Measurements from ENCODE around the gene SYNGR3.
"Not testable (repeated sequence)": the region's sequence is repeated elsewhere in the genome, so short reads cannot be mapped to it uniquely, and the experiment has no call there.

Gene SYNGR3

DNA sequence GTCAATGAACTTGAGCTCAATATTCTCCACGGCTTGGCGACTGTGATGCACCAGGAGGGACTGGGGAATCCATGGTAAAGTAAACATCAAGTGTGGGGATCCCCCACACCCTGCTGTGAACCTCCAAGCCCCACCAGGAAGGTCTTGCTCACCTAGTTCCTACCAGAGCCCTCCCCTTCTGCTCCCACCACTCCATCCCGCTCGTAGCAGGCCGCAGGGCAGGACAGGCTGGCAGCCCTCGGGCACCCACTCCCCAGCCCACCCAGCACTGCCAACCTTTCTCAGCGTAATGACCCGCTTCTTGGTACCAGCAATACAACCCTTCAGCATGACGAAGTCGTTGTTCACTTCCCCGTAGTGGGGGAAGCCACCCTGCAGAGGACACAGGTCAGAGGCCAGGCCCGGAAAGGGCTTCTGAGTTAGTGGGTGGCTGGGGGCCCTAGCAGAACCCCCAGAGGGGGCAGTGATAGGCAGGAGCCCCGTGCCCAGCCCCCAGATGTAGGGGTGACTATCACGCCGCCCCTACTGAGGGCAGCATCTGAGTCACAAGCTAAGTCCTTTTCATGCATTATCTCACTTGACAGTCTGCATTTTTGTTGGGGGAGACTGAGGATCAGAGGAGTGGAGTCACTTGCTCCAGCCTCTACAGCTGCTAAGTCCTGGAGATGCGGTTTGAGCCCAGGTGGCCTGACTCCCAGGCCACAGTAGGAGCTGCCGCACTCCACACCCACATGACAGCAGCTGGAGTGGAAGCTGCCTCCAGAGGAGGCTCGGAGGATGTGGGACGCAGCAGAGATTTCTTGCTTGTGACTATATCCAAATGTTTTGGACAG is 44.0 kb upstream of the SYNGR3 start:
- no peak for TF ChIP-seq PAX5 (IDR thresholded peaks at IDR 0.05; ENCODE audit: insufficient read depth, low read length, severe bottlenecking)
- TF ChIP-seq POLR2A (IDR thresholded peaks at IDR 0.05; ENCODE audit: low read depth, low read length): no peak
- TF ChIP-seq POLR2AphosphoS5 (IDR thresholded peaks at IDR 0.05; ENCODE audit: low read depth, low read length): no peak
- no peak for TF ChIP-seq POU2F2 (IDR thresholded peaks at IDR 0.05; ENCODE audit: low read depth, low read length)
- TF ChIP-seq SPI1 (IDR thresholded peaks at IDR 0.05; ENCODE audit: low read depth, low read length): no peak
- TF ChIP-seq TAF1 (IDR thresholded peaks at IDR 0.05; ENCODE audit: low read depth, low read length): no peak
- FAIRE-seq (no peak), DNase-seq (ENCODE audit: insufficient read length, low spot score) (no peak)

DNA sequence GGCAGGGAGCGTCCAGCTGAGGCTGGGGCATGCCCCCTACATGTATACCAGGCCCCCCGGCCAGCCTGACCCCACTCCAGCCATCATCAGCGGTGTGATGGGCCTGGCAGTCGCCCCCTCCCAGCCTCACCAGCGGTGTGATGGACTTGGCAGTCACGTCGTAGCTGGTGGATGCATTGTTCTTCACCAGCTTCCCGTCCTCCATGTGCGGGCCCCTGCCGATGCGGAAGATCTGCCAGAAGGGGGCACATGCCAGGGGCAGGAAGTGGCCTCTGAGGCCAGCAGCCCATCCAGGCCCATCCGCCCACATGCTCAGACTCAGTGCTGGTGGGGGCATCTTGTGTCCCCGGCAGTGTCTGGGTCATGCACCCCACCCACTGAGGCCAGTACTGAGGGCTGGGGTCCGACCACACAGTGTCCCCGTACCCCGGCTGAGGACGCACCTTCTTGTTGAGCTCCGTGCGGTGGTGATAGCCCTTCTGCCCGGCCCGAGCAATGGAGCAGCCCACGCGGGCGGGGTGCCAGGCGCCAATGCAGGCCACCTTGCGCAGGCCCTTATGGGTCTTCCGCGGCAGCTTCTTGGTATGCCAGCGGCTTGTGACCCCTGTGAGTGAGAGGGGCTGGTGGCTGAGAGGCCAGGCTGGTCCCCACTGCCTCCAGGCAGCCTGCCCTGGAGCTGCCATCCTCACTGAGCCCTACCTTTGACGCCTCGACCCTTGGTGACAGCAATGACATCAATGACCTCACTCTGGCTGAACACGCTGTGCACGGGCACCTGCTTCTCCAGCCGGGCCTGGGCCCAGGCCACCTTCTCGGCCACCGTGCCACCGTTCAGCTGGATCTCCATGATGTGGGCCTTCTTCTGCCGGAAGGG is 43.0 kb upstream of the SYNGR3 start:
- FAIRE-seq (no peak), DNase-seq (ENCODE audit: insufficient read length, low spot score) (no peak)
- TF ChIP-seq POLR2AphosphoS5 (IDR thresholded peaks at IDR 0.05; ENCODE audit: low read depth, low read length): no peak
- TF ChIP-seq SPI1 (IDR thresholded peaks at IDR 0.05; ENCODE audit: low read depth, low read length): no peak
- no peak for TF ChIP-seq TAF1 (IDR thresholded peaks at IDR 0.05; ENCODE audit: low read depth, low read length)

DNA sequence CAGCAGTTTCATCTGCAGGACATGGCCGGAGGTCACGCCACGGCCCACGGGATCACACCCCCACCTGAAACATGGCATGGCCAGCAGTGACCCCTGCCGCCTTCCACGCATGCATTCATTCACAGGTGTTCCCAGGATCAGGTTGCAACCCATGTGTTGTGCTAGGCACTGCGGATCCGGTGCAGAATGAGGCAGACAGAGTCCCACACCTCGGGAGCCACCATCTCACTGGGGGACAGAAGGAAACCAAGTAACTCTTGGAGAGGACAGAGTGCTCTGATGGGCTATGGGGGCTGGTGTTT is 42.5 kb upstream of the SYNGR3 start:
- no peak for FAIRE-seq

DNA sequence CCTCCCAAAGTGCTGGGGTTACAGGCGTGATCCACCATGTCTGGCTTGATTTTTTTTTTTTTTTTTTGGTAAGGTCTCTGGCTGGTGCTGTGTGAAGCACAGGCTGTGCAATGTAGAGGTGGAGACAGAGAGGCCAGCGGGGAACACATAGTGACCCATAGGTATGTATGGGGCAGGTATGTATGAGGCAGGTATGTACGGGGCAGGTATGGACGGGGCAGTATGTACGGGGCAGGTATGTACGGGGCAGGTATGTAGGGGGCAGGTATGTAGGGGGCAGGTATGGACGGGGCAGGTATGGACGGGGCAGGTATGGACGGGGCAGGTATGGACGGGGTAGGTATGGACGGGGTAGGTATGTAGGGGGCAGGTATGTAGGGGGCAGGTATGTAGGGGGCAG is 40.3 kb upstream of the SYNGR3 start:
- no peak for FAIRE-seq
- DNase-seq (ENCODE audit: insufficient read length, low spot score): no peak
- TF ChIP-seq POLR2A (IDR thresholded peaks at IDR 0.05; ENCODE audit: low read depth, low read length): no peak
- TF ChIP-seq TAF1 (IDR thresholded peaks at IDR 0.05; ENCODE audit: low read depth, low read length): no peak

More for the DNA sequence above, 42.5 kb upstream of the SYNGR3 start:
- TF ChIP-seq POLR2AphosphoS5 (IDR thresholded peaks at IDR 0.05; ENCODE audit: low read depth, low read length): no peak
- no peak for TF ChIP-seq TAF1 (IDR thresholded peaks at IDR 0.05; ENCODE audit: low read depth, low read length)
- no peak for TF ChIP-seq POLR2A (IDR thresholded peaks at IDR 0.05; ENCODE audit: low read depth, low read length)
- TF ChIP-seq PAX5 (IDR thresholded peaks at IDR 0.05; ENCODE audit: insufficient read depth, low read length, severe bottlenecking): no peak
- TF ChIP-seq POU2F2 (IDR thresholded peaks at IDR 0.05; ENCODE audit: low read depth, low read length): no peak
- TF ChIP-seq SPI1 (IDR thresholded peaks at IDR 0.05; ENCODE audit: low read depth, low read length): no peak
- DNase-seq (ENCODE audit: insufficient read length, low spot score): no peak

DNA sequence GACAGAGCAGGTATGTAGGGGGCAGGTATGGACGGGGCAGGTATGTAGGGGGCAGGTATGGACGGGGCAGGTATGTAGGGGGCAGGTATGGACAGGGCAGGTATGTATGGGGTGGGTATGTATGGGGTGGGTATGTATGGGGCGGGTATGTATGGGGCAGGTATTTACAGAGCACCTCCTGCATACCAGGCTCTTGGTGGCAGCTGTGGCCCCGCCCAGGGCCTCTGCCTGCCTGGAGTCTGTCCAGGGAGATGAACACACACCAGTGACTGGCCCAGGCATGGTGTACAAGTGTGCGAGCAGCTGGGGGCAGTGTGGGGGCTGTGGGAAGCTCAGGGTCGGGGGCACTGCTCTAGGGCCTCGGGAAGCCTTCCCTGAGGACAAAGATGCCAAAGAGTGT is 39.7 kb upstream of the SYNGR3 start:
- DNase-seq (ENCODE audit: insufficient read length, low spot score) (no peak), FAIRE-seq (no peak)
- TF ChIP-seq POLR2AphosphoS5 (IDR thresholded peaks at IDR 0.05; ENCODE audit: low read depth, low read length) (no peak), PAX5 (IDR thresholded peaks at IDR 0.05; ENCODE audit: insufficient read depth, low read length, severe bottlenecking) (no peak), TAF1 (IDR thresholded peaks at IDR 0.05; ENCODE audit: low read depth, low read length) (no peak), SPI1 (IDR thresholded peaks at IDR 0.05; ENCODE audit: low read depth, low read length) (no peak), POU2F2 (IDR thresholded peaks at IDR 0.05; ENCODE audit: low read depth, low read length) (no peak), POLR2A (IDR thresholded peaks at IDR 0.05; ENCODE audit: low read depth, low read length) (no peak)

DNA sequence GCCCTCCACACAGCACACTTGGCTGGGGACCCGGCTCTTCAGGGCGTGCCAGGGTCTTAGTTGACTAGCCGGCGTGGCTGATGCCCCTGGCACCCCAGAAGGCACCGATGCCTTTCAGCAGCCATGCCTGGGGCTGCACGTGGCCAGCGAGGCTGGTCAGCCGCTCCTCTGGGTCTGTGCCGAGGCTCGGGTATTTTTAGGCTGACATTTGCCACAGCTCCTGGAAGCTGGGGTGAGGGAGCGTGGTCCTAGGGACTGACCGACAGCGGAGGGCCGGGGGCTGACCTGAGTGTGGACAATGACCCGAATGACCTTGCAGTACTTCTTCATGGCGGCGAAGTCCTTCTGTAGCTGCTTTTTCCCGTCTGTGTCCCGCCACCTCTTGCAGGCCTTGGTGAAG is 39.2 kb upstream of the SYNGR3 start:
- no peak for DNase-seq (ENCODE audit: insufficient read length, low spot score)
- FAIRE-seq: no peak
- TF ChIP-seq POLR2AphosphoS5 (IDR thresholded peaks at IDR 0.05; ENCODE audit: low read depth, low read length): no peak
- TF ChIP-seq POU2F2 (IDR thresholded peaks at IDR 0.05; ENCODE audit: low read depth, low read length): no peak
- no peak for TF ChIP-seq TAF1 (IDR thresholded peaks at IDR 0.05; ENCODE audit: low read depth, low read length)
- TF ChIP-seq SPI1 (IDR thresholded peaks at IDR 0.05; ENCODE audit: low read depth, low read length): no peak
- no peak for TF ChIP-seq PAX5 (IDR thresholded peaks at IDR 0.05; ENCODE audit: insufficient read depth, low read length, severe bottlenecking)
- TF ChIP-seq POLR2A (IDR thresholded peaks at IDR 0.05; ENCODE audit: low read depth, low read length): no peak

DNA sequence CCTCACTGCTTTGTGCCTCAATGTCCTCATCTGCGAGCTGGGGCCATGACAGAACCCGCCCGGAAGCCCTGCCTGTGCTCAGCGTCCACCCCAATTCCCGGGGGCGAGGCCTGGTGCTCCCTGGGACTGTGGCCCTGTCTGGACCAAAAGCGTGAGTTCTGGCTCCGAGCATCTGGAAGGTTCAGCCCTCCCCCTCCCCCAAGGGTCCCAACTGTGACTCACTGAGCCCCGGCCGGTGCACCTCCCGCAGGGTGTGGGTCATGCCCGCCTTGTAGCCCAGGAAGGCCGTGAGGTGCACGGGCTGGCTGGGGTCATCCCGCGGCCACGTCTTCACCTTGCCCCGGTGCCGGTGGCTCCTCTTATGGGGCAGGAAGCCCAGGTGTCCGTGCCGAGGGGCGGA is 36.0 kb upstream of the SYNGR3 start:
- no peak for DNase-seq (ENCODE audit: insufficient read length, low spot score)
- TF ChIP-seq POLR2AphosphoS5 (IDR thresholded peaks at IDR 0.05; ENCODE audit: low read depth, low read length) (no peak), PAX5 (IDR thresholded peaks at IDR 0.05; ENCODE audit: insufficient read depth, low read length, severe bottlenecking) (no peak), POU2F2 (IDR thresholded peaks at IDR 0.05; ENCODE audit: low read depth, low read length) (no peak), POLR2A (IDR thresholded peaks at IDR 0.05; ENCODE audit: low read depth, low read length) (no peak), SPI1 (IDR thresholded peaks at IDR 0.05; ENCODE audit: low read depth, low read length) (no peak), TAF1 (IDR thresholded peaks at IDR 0.05; ENCODE audit: low read depth, low read length) (no peak)

DNA sequence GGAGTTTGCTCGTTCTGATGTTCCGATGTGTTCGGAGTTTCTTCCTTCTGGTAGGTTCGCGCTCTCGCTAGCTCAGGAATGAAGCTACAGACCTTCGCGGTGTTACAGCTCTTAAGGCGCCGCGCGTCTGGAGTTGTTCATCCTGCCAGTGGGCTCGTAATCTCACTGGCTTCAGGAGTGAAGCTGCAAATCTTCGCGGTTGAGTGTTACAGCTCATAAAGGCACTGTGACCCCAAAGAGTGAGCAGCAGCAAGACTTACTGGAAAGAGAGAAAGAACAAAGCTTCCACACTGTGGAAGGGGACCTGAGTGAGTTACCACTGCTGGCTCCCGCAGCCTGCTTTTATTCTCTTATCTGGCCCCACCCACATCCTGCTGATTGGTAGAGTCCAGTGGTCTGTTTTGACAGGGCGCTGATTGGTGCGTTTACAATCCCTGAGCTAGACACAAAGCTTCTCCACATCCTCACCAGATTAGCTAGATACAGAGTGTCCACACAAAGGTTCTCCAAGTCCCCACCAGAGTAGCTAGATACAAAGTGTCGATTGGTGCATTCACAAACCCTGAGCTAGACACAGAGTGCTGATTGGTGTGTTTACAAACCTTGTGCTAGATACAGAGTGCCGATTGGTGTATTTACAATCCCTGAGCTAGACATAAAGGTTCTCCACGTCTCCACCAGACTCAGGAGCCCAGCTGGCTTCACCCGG is 32.2 kb upstream of the SYNGR3 start:
- FAIRE-seq; DNase-seq (ENCODE audit: insufficient read length, low spot score): not testable (repeated sequence)

More for the DNA sequence above, 36.0 kb upstream of the SYNGR3 start:
- no peak for FAIRE-seq

DNA sequence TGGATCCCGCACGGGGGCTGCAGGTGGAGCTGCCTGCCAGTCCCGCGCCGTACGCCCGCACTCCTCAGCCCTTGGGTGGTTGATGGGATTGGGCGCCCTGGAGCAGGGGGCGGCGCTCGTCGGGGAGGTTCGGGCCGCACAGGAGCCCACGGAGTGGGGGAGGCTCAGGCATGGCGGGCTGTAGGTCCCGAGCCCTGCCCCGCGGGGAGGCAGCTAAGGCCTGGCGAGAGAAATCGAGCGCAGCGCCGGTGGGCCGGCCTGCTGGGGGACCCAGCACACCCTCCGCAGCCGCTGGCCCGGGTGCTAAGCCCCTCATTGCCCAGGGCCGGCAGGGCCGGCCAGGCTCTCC is 31.7 kb upstream of the SYNGR3 start:
- not testable (repeated sequence) for DNase-seq (ENCODE audit: insufficient read length, low spot score); FAIRE-seq

DNA sequence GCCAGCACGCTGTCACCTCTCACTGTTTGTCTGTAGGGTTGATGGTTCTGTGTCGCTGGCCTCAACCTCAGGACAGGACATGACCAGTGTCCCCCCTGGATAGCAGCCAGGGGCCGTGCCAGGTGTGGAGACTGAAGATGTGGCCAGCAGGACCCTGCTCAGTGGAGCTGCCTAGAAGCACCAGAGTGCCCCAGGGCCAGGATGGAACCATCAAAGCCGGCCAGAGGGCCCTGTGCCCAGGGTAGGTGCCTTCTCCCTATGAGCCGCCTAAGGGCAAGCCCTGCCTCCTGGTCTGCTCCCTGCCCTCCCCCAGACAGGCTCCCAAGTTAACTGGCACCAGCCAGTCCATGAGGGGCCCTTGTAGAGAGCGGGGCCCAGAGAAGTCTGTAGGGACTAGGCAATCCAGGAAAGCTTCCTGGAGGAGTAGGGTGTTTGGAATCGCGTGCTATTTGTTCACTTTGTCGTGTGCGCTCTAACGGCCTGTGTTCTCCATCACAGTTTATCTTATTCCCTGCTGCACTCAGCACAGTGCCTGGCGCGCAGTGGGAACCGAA is 31.0 kb upstream of the SYNGR3 start:
- no peak for FAIRE-seq
- no peak for DNase-seq (ENCODE audit: insufficient read length, low spot score)
- TF ChIP-seq POLR2AphosphoS5 (IDR thresholded peaks at IDR 0.05; ENCODE audit: low read depth, low read length) (no peak), POLR2A (IDR thresholded peaks at IDR 0.05; ENCODE audit: low read depth, low read length) (no peak), POU2F2 (IDR thresholded peaks at IDR 0.05; ENCODE audit: low read depth, low read length) (no peak), SPI1 (IDR thresholded peaks at IDR 0.05; ENCODE audit: low read depth, low read length) (no peak), PAX5 (IDR thresholded peaks at IDR 0.05; ENCODE audit: insufficient read depth, low read length, severe bottlenecking) (no peak), TAF1 (IDR thresholded peaks at IDR 0.05; ENCODE audit: low read depth, low read length) (no peak)

Measured in GM12891 (cell line).